GM19467 (cell line): ENCODE results near the gene GOLT1A.
"Not testable (repeated sequence)": the region's sequence is repeated elsewhere in the genome, so short reads cannot be mapped to it uniquely, and the experiment has no call there.

Experiments used
- ATAC-seq: cut with Tn5 transposase; IDR thresholded peaks from one replicate; pipeline ENCODE4 v1.9.1; 2021; ENCODE audit warnings: mild to moderate bottlenecking, moderate library complexity; ENCODE audit not compliant: unreplicated experiment

The GOLT1A gene

GRCh38 chr1:204249736-204250427, 36.1 kb upstream of the GOLT1A start:
- ATAC-seq: no peak

GRCh38 chr1:204248954-204249353, 35.2 kb upstream of the GOLT1A start:
- ATAC-seq: no peak

- ATAC-seq: no peak
Measured at GRCh38 chr1:204246876-204247275, 33.1 kb upstream of the GOLT1A start.

- ATAC-seq: no peak
Measured at GRCh38 chr1:204242920-204243319, 29.1 kb upstream of the GOLT1A start.

GRCh38 chr1:204241914-204242313, 28.1 kb upstream of the GOLT1A start:
- ATAC-seq: no peak

GRCh38 chr1:204241050-204241449, 27.3 kb upstream of the GOLT1A start:
- ATAC-seq: no peak

GRCh38 chr1:204240233-204240632, 26.4 kb upstream of the GOLT1A start:
- ATAC-seq: no peak

GRCh38 chr1:204239401-204239800, 25.6 kb upstream of the GOLT1A start:
- ATAC-seq: not testable (repeated sequence)

- ATAC-seq: not testable (repeated sequence)
Measured at GRCh38 chr1:204238520-204238919, 24.7 kb upstream of the GOLT1A start.

- not testable (repeated sequence) for ATAC-seq
Measured at GRCh38 chr1:204237515-204237914, 23.7 kb upstream of the GOLT1A start.

GRCh38 chr1:204232526-204232925, 18.7 kb upstream of the GOLT1A start:
- ATAC-seq: no peak

GRCh38 chr1:204230211-204230610, 16.4 kb upstream of the GOLT1A start:
- ATAC-seq: no peak

- ATAC-seq: no peak
Measured at GRCh38 chr1:204228896-204229295, 15.1 kb upstream of the GOLT1A start.

GRCh38 chr1:204227996-204228785, 14.4 kb upstream of the GOLT1A start:
- no peak for ATAC-seq

- ATAC-seq: no peak
Measured at GRCh38 chr1:204227351-204227750, 13.6 kb upstream of the GOLT1A start.

GRCh38 chr1:204225841-204226735, 12.3 kb upstream of the GOLT1A start:
- ATAC-seq: no peak

- ATAC-seq: no peak
Measured at GRCh38 chr1:204224655-204225054, 10.9 kb upstream of the GOLT1A start.

GRCh38 chr1:204223129-204223860, 9.5 kb upstream of the GOLT1A start:
- ATAC-seq: no peak

GRCh38 chr1:204222764-204223055, 8.9 kb upstream of the GOLT1A start:
- ATAC-seq: no peak

GRCh38 chr1:204222006-204222763, 8.4 kb upstream of the GOLT1A start:
- ATAC-seq: no peak
